GM12892 (cell line): ENCODE results near the gene LRRC75A.

Experiments
- DNase-seq: peaks from one replicate; pipeline ENCODE4 v3.0.0; 2011; ENCODE audit not compliant: insufficient read length
- FAIRE-seq: peaks from 2 replicates; lab custom pipeline; 2011; peaks lifted over from hg19 to GRCh38; lab: Jason Lieb, UNC
- POLR2A ChIP-seq: IDR thresholded peaks from 2 replicates; pipeline ENCODE4 v1.6.1; 2011; ENCODE audit warnings: low read depth, low read length, control low read depth
- POLR2AphosphoS5 ChIP-seq: IDR thresholded peaks from 2 replicates; pipeline ENCODE4 v1.6.1; 2011; ENCODE audit warnings: low read depth, low read length, control low read depth
- TAF1 ChIP-seq: IDR thresholded peaks from 2 replicates; pipeline ENCODE4 v1.6.1; 2011; ENCODE audit warnings: low read depth, mild to moderate bottlenecking, control low read depth, low read length, borderline replicate concordance

Gene LRRC75A

DNA sequence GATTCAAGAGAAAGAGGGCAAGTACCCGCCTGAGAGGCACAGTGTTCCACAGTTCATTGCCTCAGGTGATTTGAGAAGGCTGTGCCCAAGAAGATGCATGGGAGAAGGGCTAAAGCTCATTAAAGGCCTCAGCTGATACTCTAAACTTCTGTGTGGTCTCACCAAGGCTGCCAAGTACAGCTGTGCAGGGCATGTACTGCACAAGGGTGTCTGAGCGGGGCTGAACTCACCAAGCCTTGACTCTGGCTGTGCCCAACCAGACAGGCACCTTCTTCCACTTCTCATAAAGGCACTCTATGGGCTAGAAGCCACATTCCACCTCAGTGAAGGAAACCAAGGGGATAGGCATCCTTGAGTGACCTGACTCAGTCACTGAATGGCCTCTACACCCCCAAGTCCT lies 12.7 kb downstream of the LRRC75A start:
- FAIRE-seq: no peak
- DNase-seq: no peak
- TF ChIP-seq POLR2A: no peak
- TF ChIP-seq POLR2AphosphoS5: no peak
- no peak for TF ChIP-seq TAF1

- FAIRE-seq (no peak), DNase-seq (no peak)
- TF ChIP-seq TAF1 (no peak), POLR2AphosphoS5 (no peak), POLR2A (no peak)
Measured at GRCh38 chr17:16478649-16479048, 13.3 kb downstream of the LRRC75A start.

DNA sequence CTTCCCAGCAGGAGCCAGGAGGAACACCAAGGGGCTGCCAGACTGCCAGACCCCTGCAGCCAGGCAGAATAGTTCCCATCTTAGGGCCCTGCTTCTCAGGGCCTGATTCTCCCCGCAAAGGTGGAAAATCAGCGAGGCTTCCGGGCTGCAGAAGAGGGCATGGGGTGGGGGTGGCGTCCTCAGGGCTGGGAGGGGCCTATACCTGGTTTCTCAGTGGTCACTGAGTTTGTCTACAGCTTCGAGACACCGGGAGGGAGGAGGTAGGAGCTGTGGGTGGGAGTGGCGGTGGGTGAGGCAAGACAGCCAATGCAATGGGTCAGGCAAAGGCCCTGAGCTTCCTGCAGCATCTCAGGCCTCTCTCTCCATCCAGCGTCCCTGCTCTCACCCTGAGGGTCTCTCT lies 14.3 kb downstream of the LRRC75A start:
- TF ChIP-seq POLR2A (no peak), TAF1 (no peak), POLR2AphosphoS5 (no peak)
- FAIRE-seq: no peak
- DNase-seq: no peak

DNA sequence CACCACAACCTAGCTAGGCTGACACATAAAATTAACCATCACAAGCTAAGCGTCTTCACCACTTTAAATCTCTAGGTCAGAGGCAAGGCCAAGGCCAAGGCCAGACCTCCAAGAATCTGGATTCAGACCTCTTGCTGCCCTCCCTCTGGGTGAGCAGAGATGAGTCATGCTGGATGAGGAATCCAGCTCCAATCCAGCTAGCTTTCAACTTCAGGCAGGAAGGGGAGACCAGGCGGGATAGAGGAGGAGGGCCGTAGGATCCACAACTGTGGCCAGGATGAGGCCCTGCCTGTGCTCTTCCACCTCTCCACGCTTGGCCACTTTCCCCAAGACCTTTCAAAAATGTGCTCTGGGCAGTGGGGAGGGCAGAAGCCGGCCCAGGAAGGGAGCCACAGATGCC lies 14.7 kb downstream of the LRRC75A start:
- no peak for FAIRE-seq
- TF ChIP-seq POLR2AphosphoS5: no peak
- TF ChIP-seq TAF1: no peak

GRCh38 chr17:16475179-16475704 lies 16.8 kb downstream of the LRRC75A start:
- FAIRE-seq (no peak), DNase-seq (no peak)
- TF ChIP-seq TAF1: no peak

More for the DNA sequence above, 14.7 kb downstream of the LRRC75A start:
- DNase-seq: no peak

GRCh38 chr17:16474012-16474725 lies 17.8 kb downstream of the LRRC75A start:
- FAIRE-seq (no peak), DNase-seq (no peak)
- TF ChIP-seq TAF1 (no peak), POLR2AphosphoS5 (no peak), POLR2A (no peak)

DNA sequence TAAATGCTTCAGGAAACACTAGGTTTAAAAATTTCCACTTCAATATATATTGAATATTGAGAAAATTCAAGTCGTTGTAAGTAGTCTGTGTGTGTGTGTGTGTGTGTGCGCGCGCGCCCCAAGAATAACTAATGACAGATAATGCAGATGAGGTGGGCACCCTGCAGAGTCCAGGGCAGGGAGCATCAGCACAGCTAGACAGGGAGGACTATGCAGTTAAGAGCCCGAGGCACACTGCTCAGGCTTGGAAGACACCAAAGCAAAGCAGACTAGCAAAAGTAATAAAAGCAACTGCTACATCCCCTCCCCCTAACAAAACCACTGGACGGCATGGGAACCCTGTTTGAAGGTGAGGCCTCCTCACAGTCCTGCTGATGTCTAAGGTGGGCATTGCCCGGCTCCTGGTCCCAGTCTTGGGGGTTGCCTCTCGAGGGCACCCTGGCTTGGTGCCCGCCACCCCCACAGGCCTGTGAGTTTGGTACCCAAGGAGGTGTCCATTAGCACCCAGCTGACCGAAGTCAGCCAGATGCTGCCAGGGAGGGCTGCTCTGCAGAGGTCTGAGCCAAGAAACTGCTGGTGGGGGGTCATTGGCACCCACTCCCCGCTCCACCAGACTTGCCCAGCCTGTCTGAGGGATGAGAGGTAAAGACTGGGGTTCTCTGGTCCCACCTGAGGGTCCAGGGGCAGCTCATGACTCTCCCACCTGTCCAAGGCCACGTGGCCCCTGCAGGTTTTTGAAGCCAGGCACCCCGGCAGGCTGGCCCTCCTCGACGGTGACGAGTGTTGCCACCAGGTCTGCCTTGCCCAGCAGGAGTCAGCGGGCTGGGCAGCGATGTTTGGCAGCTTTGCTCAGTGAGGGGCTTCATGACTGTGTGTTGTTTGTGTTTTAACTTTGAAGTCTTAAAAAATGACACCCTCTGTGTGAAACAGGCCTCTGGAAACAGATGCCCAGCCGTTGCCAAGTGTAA lies 18.7 kb downstream of the LRRC75A start:
- no peak for FAIRE-seq

DNA sequence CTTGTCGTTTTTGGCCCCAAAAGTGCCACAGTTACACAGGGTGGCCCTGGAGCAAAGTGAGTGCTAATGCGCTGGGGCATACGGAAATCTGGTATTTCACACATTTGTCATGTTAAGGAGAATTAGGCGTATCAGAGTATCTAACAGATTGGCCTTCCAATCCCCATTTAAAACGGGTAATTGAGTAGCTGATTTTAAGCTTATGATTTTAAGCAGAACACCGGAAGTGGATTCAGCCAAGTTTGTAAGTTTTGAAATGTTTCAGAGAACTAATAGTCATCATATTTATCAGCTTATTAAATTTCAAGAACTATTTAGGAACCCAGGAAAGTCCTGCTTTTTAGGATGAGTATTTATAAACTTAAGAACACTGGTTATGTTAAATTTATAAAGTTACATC lies 19.5 kb downstream of the LRRC75A start:
- DNase-seq (no peak), FAIRE-seq (no peak)
- TF ChIP-seq POLR2A (no peak), POLR2AphosphoS5 (no peak), TAF1 (no peak)

More for the DNA sequence above, 18.7 kb downstream of the LRRC75A start:
- TF ChIP-seq POLR2AphosphoS5 (no peak), POLR2A (no peak), TAF1 (no peak)
- no peak for DNase-seq

DNA sequence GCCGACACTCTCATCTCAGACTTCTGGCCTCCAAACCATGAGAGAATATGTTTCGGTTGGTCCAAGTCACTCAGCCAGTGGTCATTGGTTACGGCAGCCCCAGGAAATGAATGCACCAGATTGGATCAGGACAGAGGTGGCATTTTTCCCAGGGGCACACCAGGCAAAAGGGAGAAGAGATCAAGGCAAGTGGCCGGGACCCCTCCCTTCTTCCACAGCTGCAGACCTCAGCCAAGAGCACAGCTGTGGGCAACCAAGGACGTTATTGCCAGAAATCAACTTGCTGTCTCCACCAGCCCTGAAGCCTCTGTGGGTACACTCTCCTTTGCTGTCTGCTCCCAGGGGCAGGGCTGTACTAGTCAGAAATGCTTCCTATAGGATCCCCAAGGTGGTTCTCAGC lies 20.7 kb downstream of the LRRC75A start:
- FAIRE-seq (no peak), DNase-seq (no peak)
- TF ChIP-seq POLR2AphosphoS5 (no peak), POLR2A (no peak), TAF1 (no peak)

DNA sequence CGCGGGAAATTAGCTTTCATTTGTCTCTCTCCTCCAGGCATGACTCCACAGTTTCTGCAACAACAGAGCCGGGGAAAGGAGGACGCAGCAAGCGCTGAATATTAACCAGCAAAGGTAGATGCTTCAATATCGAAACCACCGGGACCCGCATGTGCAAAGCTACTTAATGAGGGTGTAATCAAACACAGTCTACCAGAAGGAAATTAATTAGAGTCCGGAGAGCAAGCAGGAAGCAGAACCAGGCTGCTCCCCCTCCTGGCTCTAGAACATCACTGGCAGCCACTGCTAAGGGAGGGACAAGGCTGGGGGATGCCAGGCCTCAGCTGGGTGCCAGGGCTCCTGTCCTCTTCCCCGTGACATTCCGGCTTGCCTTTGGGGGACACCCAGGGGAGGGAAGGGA lies 21.7 kb downstream of the LRRC75A start:
- TF ChIP-seq POLR2A (no peak), POLR2AphosphoS5 (no peak), TAF1 (no peak)
- FAIRE-seq: no peak

DNA sequence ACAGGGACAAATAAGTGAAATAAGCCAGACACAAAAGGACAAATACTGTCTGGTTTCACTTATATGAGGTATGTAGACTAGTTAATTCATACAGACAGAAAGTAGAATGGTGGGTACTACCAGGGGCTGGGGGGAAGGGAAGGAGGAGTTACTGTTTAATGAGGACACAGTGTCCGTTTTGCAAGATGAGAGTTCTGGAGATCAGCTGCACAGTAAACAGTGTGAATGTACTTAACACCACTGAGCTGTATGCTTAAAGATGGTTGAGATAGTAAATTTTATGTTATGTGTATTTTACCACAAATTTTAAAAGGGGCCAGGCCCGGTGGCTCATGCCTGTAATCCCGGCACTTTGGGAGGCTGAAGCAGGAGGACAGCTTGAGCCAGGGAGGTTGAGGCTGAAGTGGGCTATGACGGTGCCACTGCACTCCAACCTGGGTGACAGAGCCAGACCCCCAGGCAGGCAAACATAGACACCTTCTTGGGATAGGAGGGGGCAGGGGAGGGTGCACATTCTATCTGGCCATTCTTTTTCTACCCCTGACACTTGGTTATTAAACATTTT lies 23.5 kb downstream of the LRRC75A start:
- TF ChIP-seq POLR2A (no peak), TAF1 (no peak), POLR2AphosphoS5 (no peak)
- DNase-seq (no peak), FAIRE-seq (no peak)

More for the DNA sequence above, 21.7 kb downstream of the LRRC75A start:
- no peak for DNase-seq

DNA sequence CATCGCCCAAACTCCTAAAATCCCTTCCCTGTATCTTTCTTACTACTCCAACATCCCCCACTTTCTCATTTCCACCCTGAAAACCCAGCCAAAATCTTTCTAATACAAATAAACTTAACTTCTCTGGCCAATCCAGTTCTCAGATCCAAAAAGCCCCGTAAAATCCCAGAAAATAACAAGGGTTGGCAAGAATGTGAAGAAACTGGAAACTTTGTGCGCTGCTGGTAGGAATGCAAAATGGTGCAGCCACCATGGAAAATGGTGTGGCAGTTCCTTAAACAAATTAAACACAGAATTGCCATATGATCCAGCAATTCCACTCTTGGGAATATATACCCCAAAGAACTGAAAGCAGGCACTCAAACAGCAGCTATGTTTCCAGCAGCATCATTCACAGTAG lies 24.1 kb downstream of the LRRC75A start:
- no peak for TF ChIP-seq TAF1
- TF ChIP-seq POLR2A: no peak
- no peak for TF ChIP-seq POLR2AphosphoS5
- FAIRE-seq (no peak), DNase-seq (no peak)
